H4 (cell line): Measurements from ENCODE around the gene PLXNA2. TPM values are rescaled to one million over a fixed set of nuclear protein-coding genes. Genes with fewer than 3 reads are reported as not detected.

Experiments used
- DNase-seq: peaks from one replicate; pipeline ENCODE4 v3.0.0-alpha.2; 2015; ENCODE audit warnings: low spot score
- total RNA-seq: library from RNA; depleted of rRNA; stranded (reverse); fragments of >200 nt; shearing (Covaris generic); gene quantifications from 2 replicates; pipeline ENCODE4 v1.2.3, GENCODE V29; 2014

PLXNA2 gene
- total RNA-seq, 1 experiment from 2014 or later: 0.89 TPM

DNA sequence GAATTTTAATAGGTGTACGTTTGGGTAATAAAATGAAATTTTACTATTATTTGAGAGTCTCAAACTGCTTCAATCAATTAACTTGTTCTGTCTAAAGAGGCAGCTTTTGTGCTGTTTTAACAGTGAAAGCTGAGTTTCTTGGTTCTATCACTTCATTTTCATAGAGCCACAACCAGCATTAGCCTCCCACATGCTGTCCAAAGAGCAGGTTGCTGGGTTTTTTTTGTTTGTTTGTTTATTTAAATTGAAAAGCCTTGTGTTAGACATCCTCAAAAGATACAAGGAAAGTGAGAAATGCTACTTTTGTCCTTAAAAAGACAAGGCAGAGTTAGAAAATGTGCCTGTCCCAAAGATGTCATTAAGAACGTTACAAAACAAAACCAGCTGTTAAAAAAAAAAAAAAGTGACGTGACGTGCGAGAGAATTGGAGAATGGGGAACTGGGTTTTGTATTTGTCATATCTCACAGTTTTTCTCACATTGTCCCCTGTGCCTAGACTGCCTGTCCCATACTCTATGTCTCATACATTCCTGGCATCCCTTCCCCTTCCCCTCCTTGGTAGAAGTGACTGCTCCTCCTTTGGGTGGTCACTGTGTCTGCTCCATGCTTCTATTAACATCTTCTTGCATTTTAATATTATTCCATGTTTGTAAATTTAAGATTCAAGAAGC, 270.2 kb downstream of the PLXNA2 start:
- no peak for DNase-seq

DNA sequence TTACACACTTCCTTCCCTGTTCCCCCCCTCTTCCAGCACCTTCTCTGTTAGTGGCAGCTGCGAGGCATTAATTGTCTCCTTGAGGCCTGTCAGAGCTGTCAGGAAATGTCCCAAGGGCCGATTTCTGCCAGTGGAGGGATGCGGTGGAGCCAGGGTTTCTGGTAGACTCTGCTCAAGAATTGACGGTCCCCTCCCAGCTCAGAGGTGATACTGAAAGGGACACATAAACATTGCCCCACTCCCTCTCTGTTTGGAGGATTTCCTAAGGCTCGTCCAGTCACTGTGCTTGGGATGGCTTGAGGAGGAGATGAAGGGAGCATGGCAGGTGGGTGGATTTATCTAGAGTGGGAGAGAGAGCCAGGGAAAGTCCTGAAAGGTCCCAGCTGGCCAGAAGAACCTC, 271.8 kb downstream of the PLXNA2 start:
- no peak for DNase-seq
